Glutamatergic neuron (in vitro differentiated cells): ENCODE results near the gene CCDC66. TPM values are rescaled to one million over a fixed set of nuclear protein-coding genes. Genes with fewer than 3 reads are reported as not detected.
A peak's percentile ranks its signal among the peaks of the same experiment; 100 is the strongest.

ENCODE experiments used
- DNase-seq: peaks from one replicate; pipeline ENCODE4 v3.0.0; 2022
- H3K27ac Mint-ChIP-seq: one replicate; pipeline ENCODE4 v1.8.0; 2020; ENCODE audit warnings: mild to moderate bottlenecking, mixed read lengths, inconsistent platforms; ENCODE audit not compliant: unreplicated experiment
- H3K27me3 Mint-ChIP-seq: one replicate; pipeline ENCODE4 v1.8.0; 2020; ENCODE audit warnings: mild to moderate bottlenecking, moderate library complexity, mixed read lengths, inconsistent platforms; ENCODE audit not compliant: unreplicated experiment
- H3K36me3 Mint-ChIP-seq: one replicate; pipeline ENCODE4 v1.8.0; 2020; ENCODE audit warnings: mild to moderate bottlenecking, mixed read lengths, inconsistent platforms; ENCODE audit not compliant: unreplicated experiment
- H3K4me1 Mint-ChIP-seq: one replicate; pipeline ENCODE4 v1.8.0; 2020; ENCODE audit warnings: mild to moderate bottlenecking, low read depth, mixed read lengths, inconsistent platforms; ENCODE audit not compliant: unreplicated experiment
- H3K4me3 Mint-ChIP-seq: one replicate; pipeline ENCODE4 v1.8.0; 2020; ENCODE audit warnings: mild to moderate bottlenecking, mixed read lengths, inconsistent platforms; ENCODE audit not compliant: unreplicated experiment
- H3K9me3 Mint-ChIP-seq: one replicate; pipeline ENCODE4 v1.8.0; 2020; ENCODE audit warnings: mild to moderate bottlenecking, moderate library complexity, mixed read lengths, inconsistent platforms; ENCODE audit not compliant: unreplicated experiment
- CTCF ChIP-seq: fragments of 200-600 bp; sonication (generic); IDR thresholded peaks from one replicate; pipeline ENCODE4 v1.5.0; 2021; ENCODE audit not compliant: partially characterized antibody, unreplicated experiment
- total RNA-seq: library from RNA; stranded (reverse); fragmentation: NEBNext Ultra II Directional; extraction: Animal tissue kit (Norgen Biotek cat#: 25700); gene quantifications from one replicate; pipeline ENCODE4 v1.2.1, GENCODE V29; 2021; ENCODE audit not compliant: unreplicated experiment

The CCDC66 gene
- total RNA-seq, 1 donor from 2014 or later = 23.8 TPM

DNA sequence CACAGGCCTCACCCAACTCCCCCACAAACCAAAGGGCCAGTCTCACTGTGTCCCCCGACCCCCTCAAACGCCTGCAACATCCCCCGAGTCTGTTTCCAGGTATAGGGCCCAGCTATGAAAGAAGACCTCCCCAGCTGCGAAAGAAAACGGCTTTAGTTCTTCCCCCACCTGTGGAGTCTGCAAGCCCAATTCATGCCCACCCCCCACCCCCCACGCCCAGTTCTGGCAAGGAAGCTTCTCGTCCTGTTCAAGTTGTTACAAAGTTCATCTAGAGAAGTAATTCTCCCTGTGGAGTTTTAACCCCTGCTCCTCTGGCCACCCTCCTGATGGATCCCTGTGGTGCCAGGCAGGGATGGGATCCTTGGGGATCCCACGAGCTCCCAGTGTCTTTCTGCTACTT lies 54.4 kb downstream of the CCDC66 start:
- Mint-ChIP-seq H3K36me3 (peaks cover 14% of the 10 kb centered on the region), H3K27me3 (no peaks in the 10 kb centered on the region), H3K4me1 (no peaks in the 10 kb centered on the region), H3K4me3 (no peak overlapping the region), H3K9me3 (no peaks in the 10 kb centered on the region), H3K27ac (no peak overlapping the region)
- TF ChIP-seq CTCF = no peak
- DNase-seq = no peak

- Mint-ChIP-seq H3K27me3 (no peaks in the 10 kb centered on the region), H3K36me3 (peaks cover 6% of the 10 kb centered on the region), H3K4me3 (no peak overlapping the region), H3K4me1 (no peaks in the 10 kb centered on the region), H3K9me3 (no peaks in the 10 kb centered on the region), H3K27ac (no peak overlapping the region)
- no peak for TF ChIP-seq CTCF
- DNase-seq = no peak
Measured at GRCh38 chr3:56612146-56612545, 55.2 kb downstream of the CCDC66 start.

DNA sequence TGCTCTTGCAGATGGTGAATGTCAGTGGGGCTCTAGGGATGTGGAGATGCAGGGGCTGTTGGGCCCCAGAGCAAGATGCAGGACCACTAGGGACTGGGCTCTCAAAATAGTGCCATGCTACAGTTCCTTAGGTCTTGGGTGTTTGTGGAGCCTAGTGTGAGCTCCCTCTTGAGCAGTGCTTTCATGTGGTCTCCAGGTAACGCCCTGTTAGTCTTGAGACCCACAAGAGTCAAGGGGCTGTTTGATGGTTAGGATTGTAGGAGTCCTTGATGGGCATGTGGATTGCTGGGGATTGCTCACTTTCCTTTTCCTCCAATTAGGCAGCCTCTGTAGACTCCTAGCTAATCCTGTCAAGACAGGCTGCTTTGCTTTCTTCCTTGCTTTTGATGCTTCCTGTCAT lies 56.0 kb downstream of the CCDC66 start:
- H3K36me3 Mint-ChIP-seq = peaks cover 6% of the 10 kb centered on the region

DNA sequence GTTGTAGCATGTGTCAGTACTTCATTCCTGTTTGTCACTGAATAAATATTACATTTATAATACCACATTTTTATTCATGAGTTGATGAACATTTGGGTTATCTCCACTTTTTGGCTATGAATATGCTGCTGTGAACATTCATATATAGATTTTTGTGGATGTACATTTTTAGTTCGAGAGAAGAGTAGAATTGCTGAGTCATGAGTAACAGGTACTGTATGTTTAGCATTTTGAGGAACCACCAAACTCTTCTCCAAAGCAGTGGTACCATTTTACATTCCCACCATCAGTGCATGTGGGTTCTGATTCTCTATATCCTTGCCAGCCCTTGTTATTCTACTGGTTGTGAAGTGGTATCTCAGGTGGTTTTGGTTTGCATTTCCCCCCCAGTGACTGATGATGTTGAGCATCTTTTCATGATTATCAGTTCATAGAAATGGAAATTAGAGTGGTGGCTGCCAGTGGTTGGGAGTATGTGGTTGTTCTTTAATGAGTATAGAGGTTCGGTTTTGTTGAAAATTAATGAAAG lies 59.6 kb downstream of the CCDC66 start:
- DNase-seq = no peak
- H3K27me3 Mint-ChIP-seq = no peaks in the 10 kb centered on the region
- H3K9me3 Mint-ChIP-seq = peaks cover 3% of the 10 kb centered on the region
- H3K4me3 Mint-ChIP-seq = no peak overlapping the region
- TF ChIP-seq CTCF = no peak
- H3K4me1 Mint-ChIP-seq = no peaks in the 10 kb centered on the region
- H3K27ac Mint-ChIP-seq = no peak overlapping the region
- peaks cover 6% of the 10 kb centered on the region for H3K36me3 Mint-ChIP-seq

More for the DNA sequence above, 56.0 kb downstream of the CCDC66 start:
- H3K4me3 Mint-ChIP-seq = no peak overlapping the region
- no peak for DNase-seq
- no peaks in the 10 kb centered on the region for H3K9me3 Mint-ChIP-seq
- TF ChIP-seq CTCF = no peak
- no peak overlapping the region for H3K27ac Mint-ChIP-seq
- H3K27me3 Mint-ChIP-seq = no peaks in the 10 kb centered on the region
- no peaks in the 10 kb centered on the region for H3K4me1 Mint-ChIP-seq

DNA sequence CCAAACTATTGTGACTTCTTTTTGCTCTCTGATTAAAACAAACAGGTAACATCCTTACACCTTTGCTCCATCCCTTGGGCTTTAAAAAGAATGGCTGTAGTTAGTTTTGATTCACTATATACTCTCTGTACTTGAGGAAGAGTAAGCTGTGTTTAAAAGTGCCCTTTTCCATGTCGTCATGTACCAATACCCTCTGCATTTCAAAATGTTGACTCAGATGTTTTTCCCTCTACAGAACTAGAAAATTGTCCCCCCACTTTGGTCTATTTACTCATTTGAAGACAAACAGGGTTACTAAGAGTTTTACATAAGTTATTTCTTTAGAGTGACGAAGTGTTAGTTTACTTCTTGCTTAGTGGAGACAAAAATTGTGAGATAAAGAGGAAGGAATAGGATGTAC lies 63.4 kb downstream of the CCDC66 start:
- H3K9me3 Mint-ChIP-seq = peaks cover 3% of the 10 kb centered on the region
- peak overlapping the region; percentile 46 for H3K27ac Mint-ChIP-seq
- no peaks in the 10 kb centered on the region for H3K36me3 Mint-ChIP-seq
- no peak for TF ChIP-seq CTCF
- H3K4me3 Mint-ChIP-seq = no peak overlapping the region
- no peaks in the 10 kb centered on the region for H3K27me3 Mint-ChIP-seq
- DNase-seq = no peak
- no peaks in the 10 kb centered on the region for H3K4me1 Mint-ChIP-seq
